Measurements from ENCODE around the gene TPD52L3.

The TPD52L3 gene

DNA sequence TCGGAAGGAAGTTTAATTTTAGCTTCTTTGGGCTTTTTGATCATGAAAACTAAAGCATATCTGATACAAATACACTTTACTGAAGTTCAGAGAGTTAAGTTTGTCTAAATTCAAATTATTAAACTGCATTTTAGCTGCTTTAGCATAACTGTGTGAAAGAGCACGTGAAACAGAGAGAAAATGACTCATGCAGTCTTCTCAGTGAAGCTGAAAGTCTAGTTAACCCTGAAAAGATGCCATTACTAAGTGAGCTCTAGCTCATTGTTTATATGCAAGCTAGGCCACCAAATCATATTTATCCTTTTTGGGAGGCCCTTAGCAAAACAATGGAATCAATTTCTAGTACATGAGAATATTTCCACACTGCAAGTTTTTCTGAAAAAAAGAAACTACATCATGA is 27.6 kb downstream of the TPD52L3 start:
- no peaks in the 10 kb centered on the region for H3K9me3 ChIP-seq (ENCODE audit: severe bottlenecking)
- H3K27me3 ChIP-seq (ENCODE audit: insufficient read depth, low read depth, severe bottlenecking), result no peaks in the 10 kb centered on the region
- no peak for DNase-seq
- H3K27ac ChIP-seq, result no peak overlapping the region
- TF ChIP-seq, protein P1, sequence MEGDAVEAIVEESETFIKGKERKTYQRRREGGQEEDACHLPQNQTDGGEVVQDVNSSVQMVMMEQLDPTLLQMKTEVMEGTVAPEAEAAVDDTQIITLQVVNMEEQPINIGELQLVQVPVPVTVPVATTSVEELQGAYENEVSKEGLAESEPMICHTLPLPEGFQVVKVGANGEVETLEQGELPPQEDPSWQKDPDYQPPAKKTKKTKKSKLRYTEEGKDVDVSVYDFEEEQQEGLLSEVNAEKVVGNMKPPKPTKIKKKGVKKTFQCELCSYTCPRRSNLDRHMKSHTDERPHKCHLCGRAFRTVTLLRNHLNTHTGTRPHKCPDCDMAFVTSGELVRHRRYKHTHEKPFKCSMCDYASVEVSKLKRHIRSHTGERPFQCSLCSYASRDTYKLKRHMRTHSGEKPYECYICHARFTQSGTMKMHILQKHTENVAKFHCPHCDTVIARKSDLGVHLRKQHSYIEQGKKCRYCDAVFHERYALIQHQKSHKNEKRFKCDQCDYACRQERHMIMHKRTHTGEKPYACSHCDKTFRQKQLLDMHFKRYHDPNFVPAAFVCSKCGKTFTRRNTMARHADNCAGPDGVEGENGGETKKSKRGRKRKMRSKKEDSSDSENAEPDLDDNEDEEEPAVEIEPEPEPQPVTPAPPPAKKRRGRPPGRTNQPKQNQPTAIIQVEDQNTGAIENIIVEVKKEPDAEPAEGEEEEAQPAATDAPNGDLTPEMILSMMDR (IDR thresholded peaks at IDR 0.05; ENCODE audit: low read depth, low read length), result no peak
- H3K36me3 ChIP-seq, result no peaks in the 10 kb centered on the region
- H3K4me3 ChIP-seq (ENCODE audit: low read depth, low read length), result no peak overlapping the region

GRCh38 chr9:6356441-6356840 is 28.3 kb downstream of the TPD52L3 start:
- no peak for DNase-seq
- Histone ChIP-seq H3K4me3 (ENCODE audit: low read depth, low read length) (no peak overlapping the region), H3K27me3 (ENCODE audit: insufficient read depth, low read depth, severe bottlenecking) (no peaks in the 10 kb centered on the region), H3K27ac (no peak overlapping the region), H3K9me3 (ENCODE audit: severe bottlenecking) (no peaks in the 10 kb centered on the region), H3K36me3 (no peaks in the 10 kb centered on the region)
- TF ChIP-seq, protein P1 (IDR thresholded peaks at IDR 0.05; ENCODE audit: low read depth, low read length), result no peak

DNA sequence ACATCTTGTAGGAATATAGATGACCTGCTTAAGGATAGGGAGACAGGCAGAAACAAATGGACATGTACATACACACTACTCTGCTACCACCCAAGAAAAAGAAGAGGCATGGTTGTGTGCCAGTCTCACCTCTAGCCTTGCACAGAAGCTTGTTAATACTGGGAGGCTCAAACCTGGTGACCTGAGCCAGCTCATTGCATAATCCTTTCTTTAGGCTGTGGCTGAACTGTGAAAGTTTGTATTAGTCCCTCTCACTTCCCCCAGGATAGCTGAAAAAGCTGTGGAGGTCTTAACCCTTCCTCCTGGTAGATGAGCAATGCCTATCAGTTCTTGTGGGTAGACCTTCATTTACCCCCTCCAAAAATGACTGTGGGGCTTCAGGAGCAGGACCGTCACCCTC is 28.7 kb downstream of the TPD52L3 start:
- Histone ChIP-seq H3K9me3 (ENCODE audit: severe bottlenecking) (no peaks in the 10 kb centered on the region), H3K27me3 (ENCODE audit: insufficient read depth, low read depth, severe bottlenecking) (no peaks in the 10 kb centered on the region), H3K27ac (no peak overlapping the region), H3K4me3 (ENCODE audit: low read depth, low read length) (no peak overlapping the region), H3K36me3 (no peaks in the 10 kb centered on the region)
- TF ChIP-seq, protein P1 (IDR thresholded peaks at IDR 0.05; ENCODE audit: low read depth, low read length), result no peak
- DNase-seq, result no peak

DNA sequence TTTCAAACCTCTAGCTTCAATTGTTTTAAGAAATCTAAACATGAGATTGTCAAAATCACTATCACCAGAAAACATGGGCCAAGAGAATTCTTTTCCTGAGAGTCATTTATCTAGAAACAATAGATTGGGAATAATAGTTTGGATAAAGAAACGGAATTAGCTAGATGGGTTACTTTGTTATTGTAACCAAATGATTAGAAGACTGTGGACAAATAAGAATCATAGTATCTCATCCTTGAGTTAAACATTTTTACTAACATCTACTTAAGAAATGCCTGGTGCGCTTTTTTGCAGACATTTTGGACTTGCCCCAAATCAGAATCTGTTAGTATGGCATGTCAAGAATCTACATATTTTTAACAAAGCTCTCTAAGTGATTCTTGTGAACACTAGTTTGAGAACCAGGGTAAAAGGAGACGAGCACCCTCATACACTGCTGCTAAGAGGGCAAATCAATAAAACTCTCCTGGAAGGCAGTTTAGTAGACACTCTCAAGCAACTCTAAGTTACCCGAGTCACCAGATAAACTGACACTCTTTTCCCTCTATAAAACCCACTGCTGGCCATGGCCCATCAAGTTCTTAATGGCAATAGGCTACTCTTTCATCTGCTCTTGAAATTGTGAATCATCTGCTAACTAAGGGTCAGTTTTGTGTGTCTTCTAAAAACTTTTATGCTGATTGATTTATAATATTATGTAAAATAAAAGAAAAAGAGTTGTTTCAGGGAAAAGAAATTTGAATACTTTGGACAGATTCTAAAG is 39.1 kb downstream of the TPD52L3 start:
- Histone ChIP-seq H3K36me3 (no peaks in the 10 kb centered on the region), H3K27ac (no peak overlapping the region), H3K4me3 (ENCODE audit: low read depth, low read length) (no peak overlapping the region), H3K27me3 (ENCODE audit: insufficient read depth, low read depth, severe bottlenecking) (no peaks in the 10 kb centered on the region), H3K9me3 (ENCODE audit: severe bottlenecking) (peaks cover 2% of the 10 kb centered on the region)
- TF ChIP-seq, protein P1 (IDR thresholded peaks at IDR 0.05; ENCODE audit: low read depth, low read length), result no peak
- DNase-seq, result no peak

GRCh38 chr9:6368831-6369230 is 40.7 kb downstream of the TPD52L3 start:
- Histone ChIP-seq H3K4me3 (ENCODE audit: low read depth, low read length) (no peak overlapping the region), H3K27ac (no peak overlapping the region), H3K9me3 (ENCODE audit: severe bottlenecking) (peaks cover 2% of the 10 kb centered on the region), H3K36me3 (no peaks in the 10 kb centered on the region), H3K27me3 (ENCODE audit: insufficient read depth, low read depth, severe bottlenecking) (no peaks in the 10 kb centered on the region)
- no peak for DNase-seq
- TF ChIP-seq, protein P1 (IDR thresholded peaks at IDR 0.05; ENCODE audit: low read depth, low read length), result no peak
